Mesangial cell (primary cell): Measurements from ENCODE around the gene NOC4L. TPM values are rescaled to one million over a fixed set of nuclear protein-coding genes. Genes with fewer than 3 reads are reported as not detected.

Experiments
- total RNA-seq: library from RNA; depleted of rRNA; stranded (reverse); fragments of >200 nt; gene quantifications from 2 replicates; pipeline ENCODE4 v1.2.3, GENCODE V29; 2015

Gene NOC4L
- total RNA-seq, result 22.6 and 51.0 TPM in 2 replicates

DNA sequence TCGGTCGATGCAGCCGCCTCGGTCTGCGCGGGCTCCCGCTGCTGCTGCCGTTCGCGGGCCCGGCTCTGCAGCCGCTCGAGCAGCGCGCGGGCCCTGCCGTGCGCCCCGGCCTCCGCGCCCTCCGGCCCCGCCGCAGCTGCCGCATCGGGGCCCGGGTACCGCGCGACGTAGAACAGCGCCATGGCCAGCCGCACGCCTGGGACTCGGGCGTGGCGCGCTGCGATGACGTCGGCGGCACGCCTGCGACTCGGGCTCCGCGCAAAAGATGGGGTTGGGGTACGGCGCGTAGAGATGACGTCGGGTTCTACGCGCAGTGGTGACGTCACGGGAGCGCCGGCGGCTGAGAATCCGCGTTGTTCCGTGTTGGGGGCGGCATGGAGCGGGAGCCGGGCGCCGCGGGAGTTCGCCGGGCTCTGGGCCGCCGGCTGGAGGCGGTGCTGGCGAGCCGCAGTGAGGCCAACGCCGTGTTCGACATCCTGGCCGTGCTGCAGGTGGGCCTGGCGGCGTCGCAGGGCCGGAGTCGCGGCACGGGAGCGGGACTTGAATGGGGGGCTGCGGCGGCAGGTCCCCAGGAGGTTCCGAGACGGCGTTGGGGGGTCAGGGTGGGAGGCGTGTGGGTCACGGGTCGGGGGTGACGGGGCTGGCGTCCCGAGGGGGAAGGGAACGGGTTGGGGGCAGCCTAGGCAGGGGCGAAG lies at the start of gene NOC4L, which contains the start of gene DDX51:
NOC4L (plus strand) TSS at position 343 of the 695 bp plus-strand sequence; CDS start at position 375, 32 bp downstream.
DDX51 (minus strand) TSS at position 205 of the 695 bp plus-strand sequence; CDS start at position 182, 23 bp downstream.

Other genes starting within 250 kb of the NOC4L start
- gene ULK1, start 249.8 kb upstream of the NOC4L start, total RNA-seq, result 12.7 and 23.7 TPM in 2 replicates
- 15.3 and 26.2 TPM in 2 replicates for gene PUS1, start 215.2 kb upstream of the NOC4L start, total RNA-seq
- gene EP400, start 194.5 kb upstream of the NOC4L start, total RNA-seq, result 20.9 and 22.3 TPM in 2 replicates
- 10.1 and 12.5 TPM in 2 replicates for gene DDX51, start 138 bp upstream of the NOC4L start, total RNA-seq
- 0.51 TPM in 1 of 2 replicates, not detected in the other for gene GALNT9, start 185.1 kb downstream of the NOC4L start, total RNA-seq